Right kidney (tissue), 1 donor: Measurements from ENCODE around the gene SMARCA5.
"Not testable (repeated sequence)": the region's sequence is repeated elsewhere in the genome, so short reads cannot be mapped to it uniquely, and the experiment has no call there.

Source experiments
- DNase-seq: peaks from one replicate; pipeline ENCODE4 v3.0.0-alpha.2; 2016

SMARCA5 gene

DNA sequence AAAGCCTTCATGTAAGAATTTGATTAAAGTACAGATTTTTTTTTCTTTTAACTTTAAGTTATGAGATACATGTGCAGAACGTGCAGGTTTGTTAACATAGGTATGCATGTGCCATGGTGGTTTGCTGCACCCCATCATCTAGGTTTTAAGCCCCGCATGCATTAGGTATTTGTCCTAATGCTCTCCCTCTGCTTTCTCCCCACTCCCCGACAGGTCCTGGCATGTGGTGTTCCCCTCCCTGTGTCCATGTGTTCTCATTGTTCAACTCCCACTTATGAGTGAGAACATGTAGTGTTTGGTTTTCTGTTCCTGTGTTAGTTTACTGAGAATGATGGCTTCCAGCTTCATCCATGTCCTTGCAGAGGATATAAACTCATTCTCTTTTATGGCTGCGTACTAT lies 14.5 kb downstream of the SMARCA5 start:
- not testable (repeated sequence) for DNase-seq

GRCh38 chr4:143531380-143531779 lies 17.9 kb downstream of the SMARCA5 start:
- no peak for DNase-seq

DNA sequence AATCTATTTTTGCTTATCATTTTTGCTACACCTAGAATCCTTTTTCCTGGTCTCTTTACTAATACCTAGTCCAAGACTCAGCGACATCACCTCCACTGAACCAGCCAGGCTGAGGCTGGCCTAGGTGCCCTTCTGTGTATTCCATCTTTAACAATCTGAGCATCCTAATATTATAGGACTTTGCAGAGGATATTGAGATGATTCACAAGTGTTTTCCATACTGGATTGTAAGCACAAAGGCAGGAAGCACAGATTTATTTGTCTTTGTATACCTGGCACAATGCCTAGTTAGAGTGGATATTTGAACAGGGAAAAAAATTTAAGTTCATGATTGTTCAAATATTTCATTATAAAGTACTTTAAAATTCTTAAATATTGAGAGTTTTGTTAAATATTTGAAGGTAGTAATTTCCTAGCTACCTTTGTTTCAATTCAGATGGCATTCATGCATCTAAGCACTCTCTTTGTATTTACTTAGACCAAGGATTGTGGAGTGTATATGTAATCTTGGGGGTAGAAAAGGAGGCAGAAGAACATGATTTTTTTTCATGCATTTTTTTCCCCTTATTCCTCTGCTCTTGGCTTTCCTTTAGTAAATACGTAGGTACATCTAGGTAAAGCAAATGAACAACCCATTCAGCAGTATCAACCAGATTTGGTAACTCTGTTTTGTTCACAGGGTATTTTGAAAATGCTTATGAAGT lies 18.4 kb downstream of the SMARCA5 start:
- no peak for DNase-seq

DNA sequence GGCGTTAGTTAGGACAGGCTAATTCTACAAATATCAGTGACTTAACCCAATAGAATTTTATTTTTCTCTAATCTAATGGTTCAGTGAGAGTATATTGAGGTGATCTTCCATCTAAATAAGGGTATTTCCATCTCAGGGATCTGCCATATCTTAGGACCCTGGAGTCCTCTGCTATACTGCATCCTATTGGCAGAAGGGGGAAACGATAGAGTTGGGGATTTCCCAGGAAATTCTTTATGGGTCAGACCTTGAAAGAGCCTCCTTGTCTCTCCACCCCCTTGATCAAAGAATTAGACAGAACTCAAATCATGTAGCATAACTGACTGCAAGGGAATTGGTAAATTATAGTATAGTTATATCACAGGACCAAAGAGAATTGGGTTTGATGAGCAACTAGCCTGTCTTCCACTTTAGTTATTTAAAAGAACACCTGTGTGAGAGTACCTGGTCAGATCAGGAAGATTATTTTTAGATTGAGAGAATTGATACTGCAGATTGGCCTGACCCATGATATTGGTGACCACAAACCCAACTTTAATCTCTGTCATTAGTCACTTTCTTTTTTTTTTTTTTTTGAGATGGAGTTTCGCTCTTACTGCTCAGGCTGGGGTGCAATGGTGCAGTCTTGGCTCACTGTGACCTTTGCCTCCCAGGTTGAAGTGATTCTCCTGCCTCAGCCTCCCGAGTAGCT lies 25.6 kb downstream of the SMARCA5 start:
- DNase-seq = no peak

GRCh38 chr4:143539670-143540023 lies 26.1 kb downstream of the SMARCA5 start:
- DNase-seq = no peak

DNA sequence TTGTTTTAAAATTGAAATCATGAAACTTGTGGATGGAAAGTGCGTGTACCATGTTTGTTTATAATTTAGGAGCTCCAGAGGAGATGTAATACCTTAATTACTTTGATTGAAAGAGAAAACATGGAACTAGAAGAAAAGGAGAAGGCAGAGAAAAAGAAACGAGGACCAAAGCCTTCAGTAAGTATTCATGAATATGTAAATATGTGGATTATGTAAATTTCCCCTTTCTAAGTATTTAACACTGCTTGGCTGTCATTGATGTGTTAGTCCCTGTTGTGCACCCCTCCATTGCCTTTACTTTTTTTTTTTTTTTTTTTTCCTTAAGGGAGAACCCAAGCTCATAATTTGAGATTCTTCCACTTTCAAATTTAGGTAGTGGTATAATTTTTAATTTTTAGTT lies 36.4 kb downstream of the SMARCA5 start:
- DNase-seq = no peak

DNA sequence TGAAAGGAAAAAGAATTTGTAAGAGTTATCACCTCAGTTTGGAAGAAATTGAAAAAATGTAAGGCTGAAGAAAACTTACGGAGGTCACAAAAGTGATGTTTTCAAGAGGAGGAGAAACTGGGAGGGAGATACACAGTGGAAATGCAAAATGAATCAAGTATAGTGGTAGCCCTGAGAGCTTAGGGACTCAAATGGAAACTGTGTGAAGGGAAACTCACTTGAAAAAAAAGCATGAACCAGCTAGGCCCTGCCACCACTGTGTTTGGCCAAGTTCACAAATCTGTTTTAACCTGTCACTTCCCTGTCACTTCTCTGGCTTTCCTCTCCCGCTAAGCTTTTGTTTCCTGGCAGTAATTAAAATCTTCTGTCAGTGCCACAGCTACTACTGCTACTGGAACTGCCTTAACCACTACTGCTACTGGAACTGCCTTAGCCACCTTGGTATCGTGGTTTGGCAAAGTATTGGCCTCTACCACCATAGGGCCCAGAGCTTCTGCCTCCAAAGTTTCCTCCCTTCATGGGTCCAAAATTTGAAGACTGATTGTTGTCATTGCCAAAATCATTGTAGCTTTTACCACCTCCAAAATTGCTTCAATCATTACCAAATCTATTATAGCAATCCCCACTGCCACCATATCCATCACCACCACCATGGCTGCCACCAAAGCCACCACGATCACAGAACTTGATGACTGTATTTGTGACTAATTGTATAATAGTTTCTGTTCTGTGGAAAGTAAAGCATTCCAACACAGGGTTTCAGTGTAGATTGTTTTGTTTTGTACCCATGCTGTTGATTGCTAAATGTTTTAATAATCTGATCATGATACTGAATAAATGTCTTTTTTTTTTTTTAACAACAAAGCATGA lies 41.5 kb downstream of the SMARCA5 start:
- no peak for DNase-seq

- DNase-seq = no peak
Observed at GRCh38 chr4:143555676-143556075, 42.2 kb downstream of the SMARCA5 start.

GRCh38 chr4:143558286-143558685 lies 44.8 kb downstream of the SMARCA5 start:
- DNase-seq = no peak

GRCh38 chr4:143558823-143559756 lies 45.6 kb downstream of the SMARCA5 start:
- DNase-seq = peak; percentile 93

- no peak for DNase-seq
Observed at GRCh38 chr4:143559757-143560147, 46.2 kb downstream of the SMARCA5 start.

- DNase-seq = no peak
Observed at GRCh38 chr4:143564472-143564871, 51.0 kb downstream of the SMARCA5 start.

- no peak for DNase-seq
Observed at GRCh38 chr4:143575331-143575730, 61.8 kb downstream of the SMARCA5 start.

DNA sequence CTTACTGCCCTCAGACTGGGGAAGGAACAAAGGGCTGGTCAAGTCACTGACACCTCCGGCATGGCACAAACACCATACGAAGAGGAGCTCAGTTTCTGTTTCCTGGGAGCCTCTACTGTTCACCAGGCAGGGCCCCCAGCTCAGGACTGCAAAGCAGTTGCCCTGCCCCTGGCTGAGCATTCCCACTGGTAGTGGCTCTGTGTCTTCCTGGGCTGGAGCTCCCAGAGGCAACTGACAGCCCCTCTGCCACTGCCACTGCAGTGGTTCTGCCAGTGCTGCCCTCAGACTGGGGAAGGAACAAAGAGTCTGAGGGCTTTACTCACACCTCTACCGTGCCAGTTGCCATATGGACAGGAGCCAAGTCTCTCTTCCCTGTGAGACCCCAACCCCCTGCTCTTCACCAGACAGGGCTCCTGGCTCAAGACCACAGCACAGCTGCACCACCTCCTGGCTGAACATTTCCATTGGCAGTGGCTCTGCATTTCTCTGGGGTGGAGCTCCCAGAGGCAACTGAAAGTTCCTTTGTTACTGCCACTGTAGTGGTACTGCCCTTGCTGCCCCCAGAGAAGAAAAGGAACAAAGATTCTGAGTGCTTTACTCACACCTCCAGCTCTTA lies 67.9 kb downstream of the SMARCA5 start:
- DNase-seq = no peak

- DNase-seq = no peak
Observed at GRCh38 chr4:143585548-143585947, 72.0 kb downstream of the SMARCA5 start.

DNA sequence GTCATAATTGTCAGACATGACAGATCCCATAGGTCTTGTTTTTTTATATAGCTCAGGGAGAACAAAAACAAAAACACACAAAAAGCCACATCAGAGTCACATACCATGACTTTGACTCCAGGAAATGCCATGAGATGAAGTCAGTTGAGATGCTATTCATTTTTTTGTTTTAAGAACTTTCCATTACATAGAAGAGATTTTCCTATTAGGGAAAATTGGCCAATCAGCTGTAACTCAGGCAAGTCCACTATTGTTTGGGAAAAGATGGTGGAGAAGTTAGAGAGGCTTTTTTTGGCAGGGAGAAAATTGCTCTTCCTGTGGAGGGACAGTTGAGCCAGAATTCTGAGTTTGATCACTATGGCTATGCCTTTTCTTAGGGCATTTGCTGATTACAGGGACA lies 72.6 kb downstream of the SMARCA5 start:
- DNase-seq = no peak

GRCh38 chr4:143587703-143588102 lies 74.2 kb downstream of the SMARCA5 start:
- no peak for DNase-seq

- no peak for DNase-seq
Observed at GRCh38 chr4:143597276-143597675, 83.8 kb downstream of the SMARCA5 start.

DNA sequence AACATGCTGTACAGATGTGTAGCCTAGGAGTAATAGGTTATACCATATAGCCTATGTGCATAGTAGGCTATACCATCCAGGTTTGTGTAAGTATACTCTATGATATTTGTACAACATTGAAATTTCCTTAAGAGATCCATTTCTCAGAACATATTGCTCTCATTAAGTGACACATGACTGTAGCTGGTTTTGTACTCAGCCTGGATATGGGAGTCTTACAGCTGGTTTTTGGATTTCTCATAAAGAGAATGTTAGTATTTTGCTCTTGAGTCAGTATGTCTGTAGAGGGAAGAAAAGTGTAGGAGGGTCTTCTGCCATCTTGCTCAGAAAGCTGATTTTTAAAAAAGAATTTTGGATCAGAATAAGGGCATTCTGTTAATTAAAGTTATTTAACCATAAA lies 85.3 kb downstream of the SMARCA5 start:
- no peak for DNase-seq

DNA sequence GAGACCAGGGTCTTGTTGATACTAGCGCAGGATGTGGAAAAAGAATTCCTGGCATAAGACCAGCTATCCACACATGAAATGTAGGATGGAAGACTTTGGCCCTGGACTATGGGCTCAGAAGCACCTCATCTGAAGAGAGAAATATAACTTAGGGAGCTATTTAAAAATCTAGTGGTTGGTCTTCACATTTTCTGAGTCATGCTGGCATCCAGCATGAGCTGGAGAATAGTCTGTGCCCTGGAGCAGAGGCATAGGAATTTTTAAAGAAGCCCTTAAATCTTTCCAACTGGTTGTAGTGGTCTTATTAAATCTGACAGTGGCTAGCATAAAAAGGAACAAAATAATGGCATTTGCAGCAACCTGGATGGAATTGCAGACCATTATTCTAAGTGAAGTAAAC lies 86.3 kb downstream of the SMARCA5 start:
- no peak for DNase-seq

GRCh38 chr4:143606480-143606879 lies 93.0 kb downstream of the SMARCA5 start:
- no peak for DNase-seq
